K562 (cell line): ENCODE results near the gene SSH3. TPM values are rescaled to one million over a fixed set of nuclear protein-coding genes. Genes with fewer than 3 reads are reported as not detected.

ENCODE experiments used
- ATAC-seq: fragments of 200-7000 bp; cut with Tn5 transposase; 3 replicates; pipeline ENCODE4 v1.9.1; 2020; ENCODE audit warnings: moderate library complexity
- BruUV-seq: library from RNA; stranded (reverse); fragments of 400-500 nt; replicated peaks from 2 replicates; lab custom pipeline; 2021; lab: Mats Ljungman, UMichigan
- CTCF ChIA-PET: fragments of 300-600 bp; formaldehyde crosslinking; extraction: SDS; loops from one replicate; lab custom pipeline; 2021; ENCODE audit warnings: low intra/inter-chr PET ratio; lab: Yijun Ruan, JAX
- POLR2A ChIA-PET: fragments of 300-600, 350-650 bp; sonication (Branson Sonifier 250); formaldehyde crosslinking; extraction: SDS; loops from one replicate; lab custom pipeline; 2021; ENCODE audit warnings: antibody characterized with exemption, inconsistent platforms; lab: Yijun Ruan, JAX
- DNase-seq, 4 experiments: peaks; one replicate each; pipeline versions ENCODE4 v3.0.0 to v3.0.0-alpha.2; 2011 to 2018; ENCODE audit warnings: low spot score in 3 of 4, mixed read lengths in 3 of 4; ENCODE audit errors: extremely low read depth in 1 of 4
- FAIRE-seq: peaks from 2 replicates; lab custom pipeline; 2011; peaks lifted over from hg19 to GRCh38; lab: Jason Lieb, UNC
- H2AFZ ChIP-seq: 2 replicates; pipeline ENCODE4 v1.6.0; 2011; ENCODE audit warnings: low read depth, low read length, control low read depth, inconsistent platforms
- H3K27ac ChIP-seq: fragments of 200-600 bp; 3 replicates; pipeline ENCODE4 v1.8.0; 2011; ENCODE audit warnings: low read depth, mild to moderate bottlenecking, control low read depth, inconsistent platforms, low read length, moderate library complexity, mixed read lengths; ENCODE audit errors: extremely low read depth
- H3K27me3 ChIP-seq, 2 experiments: fragments of 300-600 bp in 1 of 2; 2 replicates in 1 of 2; 3 replicates in 1 of 2; pipeline versions ENCODE4 v1.6.0 to v1.8.0; 2011; ENCODE audit warnings: inconsistent platforms in 2 of 2, low read length in 2 of 2, mild to moderate bottlenecking in 1 of 2, mixed read lengths in 1 of 2, moderate library complexity in 1 of 2; ENCODE audit not compliant: control insufficient read depth in 2 of 2, insufficient read depth in 2 of 2
- H3K36me3 ChIP-seq: fragments of 300-600 bp; 3 replicates; pipeline ENCODE4 v1.8.0; 2011; ENCODE audit warnings: mild to moderate bottlenecking, low read length, inconsistent platforms; ENCODE audit not compliant: control insufficient read depth, insufficient read depth
- H3K4me1 ChIP-seq, 2 experiments: fragments of 200-600 bp in 1 of 2; replicated peaks in 1 of 2; 2 replicates in 1 of 2; 3 replicates in 1 of 2; pipeline versions ENCODE4 v1.5.1 to v1.8.0; 2011; ENCODE audit warnings: inconsistent platforms in 2 of 2, low read length in 2 of 2, mild to moderate bottlenecking in 1 of 2, mixed read lengths in 1 of 2, moderate library complexity in 1 of 2; ENCODE audit not compliant: control insufficient read depth in 2 of 2, insufficient read depth in 2 of 2
- H3K4me2 ChIP-seq: 2 replicates; pipeline ENCODE4 v1.6.1; 2011; ENCODE audit warnings: low read length, control low read depth, inconsistent platforms, mixed read lengths; ENCODE audit not compliant: insufficient read depth
- H3K4me3 ChIP-seq: fragments of 200-600 bp; sonication (generic), shearing (Covaris generic); 2 replicates; pipeline ENCODE4 v1.5.1; 2016; ENCODE audit warnings: control low read depth, inconsistent platforms
- H3K79me2 ChIP-seq: fragments of 200-600 bp; 3 replicates; pipeline ENCODE4 v1.8.0; 2011; ENCODE audit warnings: low read length, inconsistent platforms; ENCODE audit not compliant: control insufficient read depth, insufficient read depth
- H3K9ac ChIP-seq, 2 experiments: 2 replicates each; pipeline versions ENCODE4 v1.6.0 to v1.6.1; 2011; ENCODE audit warnings: low read depth in 2 of 2, low read length in 2 of 2, control low read depth in 1 of 2, inconsistent platforms in 1 of 2, mild to moderate bottlenecking in 1 of 2, mixed read lengths in 1 of 2; ENCODE audit not compliant: insufficient read depth in 1 of 2
- H3K9me1 ChIP-seq: one replicate; pipeline ENCODE4 v1.6.0; 2011; ENCODE audit warnings: inconsistent platforms, mild to moderate bottlenecking, low read length, moderate library complexity; ENCODE audit not compliant: control insufficient read depth, insufficient read depth
- H3K9me3 ChIP-seq: replicated peaks from 2 replicates; pipeline ENCODE4 v1.5.1; 2011; ENCODE audit warnings: low read depth, low read length, inconsistent platforms; ENCODE audit not compliant: control insufficient read depth, insufficient read depth
- H4K20me1 ChIP-seq: replicated peaks from 2 replicates; pipeline ENCODE4 v1.6.1; 2011; ENCODE audit warnings: low read length, inconsistent platforms, mixed read lengths; ENCODE audit not compliant: control insufficient read depth, insufficient read depth
- C11orf30 ChIP-seq: fragments of 450-650 bp; IDR thresholded peaks from 2 replicates; pipeline ENCODE4 v1.6.1; 2016; ENCODE audit warnings: low read depth, mild to moderate bottlenecking
- CBX1 ChIP-seq: sonication (generic); IDR thresholded peaks from 2 replicates; pipeline ENCODE4 v1.6.1; 2016; ENCODE audit warnings: antibody characterized with exemption, low read depth, mild to moderate bottlenecking
- CBX8 ChIP-seq: fragments of 200-600 bp; sonication (generic); IDR thresholded peaks from 2 replicates; pipeline ENCODE4 v1.6.1; 2012; ENCODE audit warnings: borderline replicate concordance, mixed run types, low read depth, mild to moderate bottlenecking, moderate library complexity, mixed read lengths, low read length, control low read depth, inconsistent platforms; ENCODE audit not compliant: poor library complexity, severe bottlenecking; ENCODE audit errors: extremely low read depth
- NFIX ChIP-seq: fragments of 250-450 bp; sonication (Bioruptor Pico); IDR thresholded peaks from 2 replicates; pipeline ENCODE4 v1.4.0; 2020; ENCODE audit warnings: low read depth, mild to moderate bottlenecking, moderate library complexity
- TCF7 ChIP-seq: sonication (generic); IDR thresholded peaks from 2 replicates; pipeline ENCODE4 v1.6.1; 2016; ENCODE audit warnings: antibody characterized with exemption, borderline replicate concordance
- WGBS: fragments of 100-300 bp; shearing (Covaris generic); methylation state at CpG from one replicate; pipeline ENCODE4 v1.1.6; 2016; ENCODE audit warnings: low coverage, mixed read lengths; ENCODE audit not compliant: insufficient coverage; ENCODE audit errors: missing lambda C conversion rate; 5-methylcytosine and 5-hydroxymethylcytosine counted together
- in situ Hi-C: fragments of 300-500 bp; cut with MboI; formaldehyde crosslinking; loops from 4 replicates; pipeline ENCODE4 v1.15.0; 2018; ENCODE audit warnings: inconsistent platforms, mixed read lengths
- intact Hi-C: fragments of 100-400 bp; cut with micrococcal nuclease; formaldehyde crosslinking; loops from 2 replicates; pipeline ENCODE4 v1.14.2; 2022
- polyA plus RNA-seq, 8 experiments: library from polyadenylated mRNA; depleted of rRNA in 4 of 8; stranded (reverse) in 5 of 8; unstranded in 3 of 8; fragments of >200 nt; fragmentation: Nextera tagmentation in 2 of 8; fragmentation: Illumina TruSeq in 1 of 8; extraction: Ambion mirVana in 2 of 8; extraction: Trizol in 1 of 8; gene quantifications; 2 replicates each; pipeline versions ENCODE4 v1.2.1 to v1.2.3, GENCODE V29; 2011 to 2014; ENCODE audit warnings: inconsistent platforms in 1 of 8, missing spikeins in 1 of 8
- total RNA-seq, 7 experiments: library from RNA; depleted of rRNA in 6 of 7; stranded (reverse); fragments of >200 nt in 6 of 7; fragmentation: Illumina TruSeq in 2 of 7; extraction: Trizol in 2 of 7; gene quantifications; 2 replicates each; pipeline versions ENCODE4 v1.2.1 to v1.2.3, GENCODE V29; 2011 to 2021; ENCODE audit warnings: low replicate concordance in 1 of 7
- TF ChIP-seq, protein P1 (sequence below), 2 experiments: fragments of 450-650 bp in 1 of 2; IDR thresholded peaks; 2 replicates each; pipeline ENCODE4 v1.6.1; 2011 to 2017; ENCODE audit warnings: low read depth in 2 of 2, antibody characterized with exemption in 1 of 2, borderline replicate concordance in 1 of 2, low read length in 1 of 2, mild to moderate bottlenecking in 1 of 2, mixed read lengths in 1 of 2; ENCODE audit not compliant: control insufficient read depth in 1 of 2
- TF ChIP-seq, protein P2 (sequence below): sonication (generic); formaldehyde crosslinking; IDR thresholded peaks from 2 replicates; pipeline ENCODE4 v1.8.1; 2023; ENCODE audit warnings: mild to moderate bottlenecking, missing genetic modification reagents, moderate library complexity

Gene SSH3
- total and polyA plus RNA-seq, 9 of the 15 experiments (the other 6 are each of a cell fraction or from before 2014, with no cell fraction given): 0.07 to 1.0 (median 0.24) TPM; not detected in 3

DNA sequence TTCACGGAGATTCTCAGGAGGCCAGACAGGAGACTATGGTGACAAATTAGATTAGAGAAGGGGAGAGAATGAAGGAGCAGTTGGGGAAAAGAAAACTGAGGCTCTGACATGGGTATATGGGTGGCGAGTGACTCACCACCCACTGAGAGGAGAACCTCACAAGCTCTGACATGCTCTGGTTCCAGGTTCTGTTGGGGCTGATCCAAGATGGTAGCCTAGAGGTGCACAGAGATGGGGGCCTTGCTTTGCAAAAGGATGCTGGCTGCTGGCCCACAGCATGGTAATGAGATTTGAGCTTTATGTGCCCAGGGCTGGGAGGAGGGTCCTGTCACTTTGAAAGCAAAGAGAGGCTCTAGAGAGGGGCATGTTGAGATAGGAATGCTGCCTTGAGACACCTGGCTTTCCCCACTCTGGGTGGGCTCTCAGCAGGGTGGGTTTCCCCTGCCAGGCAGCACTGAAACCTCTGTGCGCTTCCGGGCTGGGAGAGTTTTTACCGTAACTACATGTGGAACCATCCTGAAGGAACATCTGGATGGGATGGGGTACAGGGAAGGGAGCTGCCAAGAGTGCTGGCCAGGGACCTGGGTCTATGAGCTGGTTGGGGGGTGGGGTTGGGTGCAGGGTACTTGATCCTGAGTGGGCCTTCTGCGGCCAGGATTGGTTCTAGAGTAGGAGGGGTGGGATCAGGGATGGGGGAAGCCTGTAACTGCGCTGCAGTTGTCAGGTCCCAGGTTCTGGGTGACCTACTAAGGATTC is 38.3 kb upstream of the SSH3 start:
- intact Hi-C loops (loop anchor here (5.0 kb wide), 1 partner anchor 183 kb away; no protein-coding TSS in a partner anchor), in situ Hi-C loops (loop anchor here (5.0 kb wide), 1 partner anchor 117 kb away; no protein-coding TSS in a partner anchor)
- Histone ChIP-seq H3K9me1 (peaks cover 7% of the 10 kb centered on the region), H3K27me3 (no peaks in the 10 kb centered on the region), H3K79me2 (peaks cover 38% of the 10 kb centered on the region), H3K36me3 (peaks cover 28% of the 10 kb centered on the region; the same call in 2 of the 3 replicates), H3K9me3 (no peaks in the 10 kb centered on the region), H4K20me1 (peaks cover 10% of the 10 kb centered on the region; the same call in 1 of the 2 replicates), H2AFZ (no peak overlapping the region), H3K4me2 (no peak overlapping the region), H3K4me1 (peaks cover 46 to 67% of the 10 kb centered on the region in 2 experiments), H3K27ac (no peak overlapping the region), H3K4me3 (no peak overlapping the region), H3K9ac (peak overlapping the region in 1 of 2 experiments; percentile 17; a peak in 1 of 4 replicates)
- FAIRE-seq (no peak), DNase-seq (no peak), ATAC-seq (no peak)
- ChIA-PET CTCF (interaction anchor here (1.5 to 3.5 kb wide), 2 partner anchors 52 to 118 kb away, joined by 5 to 35 read pairs; no protein-coding TSS in a partner anchor), POLR2A (interaction anchor here (0.7 to 1.1 kb wide), 2 partner anchors 19 to 43 kb away, joined by 3 read pairs; no protein-coding TSS in a partner anchor)
- 77% methylated on average over 6 of the region's 7 CpGs for WGBS
- BruUV-seq: no TSS peak
- TF ChIP-seq, protein P1, sequence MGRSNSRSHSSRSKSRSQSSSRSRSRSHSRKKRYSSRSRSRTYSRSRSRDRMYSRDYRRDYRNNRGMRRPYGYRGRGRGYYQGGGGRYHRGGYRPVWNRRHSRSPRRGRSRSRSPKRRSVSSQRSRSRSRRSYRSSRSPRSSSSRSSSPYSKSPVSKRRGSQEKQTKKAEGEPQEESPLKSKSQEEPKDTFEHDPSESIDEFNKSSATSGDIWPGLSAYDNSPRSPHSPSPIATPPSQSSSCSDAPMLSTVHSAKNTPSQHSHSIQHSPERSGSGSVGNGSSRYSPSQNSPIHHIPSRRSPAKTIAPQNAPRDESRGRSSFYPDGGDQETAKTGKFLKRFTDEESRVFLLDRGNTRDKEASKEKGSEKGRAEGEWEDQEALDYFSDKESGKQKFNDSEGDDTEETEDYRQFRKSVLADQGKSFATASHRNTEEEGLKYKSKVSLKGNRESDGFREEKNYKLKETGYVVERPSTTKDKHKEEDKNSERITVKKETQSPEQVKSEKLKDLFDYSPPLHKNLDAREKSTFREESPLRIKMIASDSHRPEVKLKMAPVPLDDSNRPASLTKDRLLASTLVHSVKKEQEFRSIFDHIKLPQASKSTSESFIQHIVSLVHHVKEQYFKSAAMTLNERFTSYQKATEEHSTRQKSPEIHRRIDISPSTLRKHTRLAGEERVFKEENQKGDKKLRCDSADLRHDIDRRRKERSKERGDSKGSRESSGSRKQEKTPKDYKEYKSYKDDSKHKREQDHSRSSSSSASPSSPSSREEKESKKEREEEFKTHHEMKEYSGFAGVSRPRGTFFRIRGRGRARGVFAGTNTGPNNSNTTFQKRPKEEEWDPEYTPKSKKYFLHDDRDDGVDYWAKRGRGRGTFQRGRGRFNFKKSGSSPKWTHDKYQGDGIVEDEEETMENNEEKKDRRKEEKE (IDR thresholded peaks at IDR 0.05; ENCODE audit: borderline replicate concordance in 1 of 2, control insufficient read depth in 1 of 2, low read depth in 2 of 2, low read length in 1 of 2): no peak
- TF ChIP-seq NFIX (CRISPR knock-in tag): no peak
- TF ChIP-seq, protein P2, sequence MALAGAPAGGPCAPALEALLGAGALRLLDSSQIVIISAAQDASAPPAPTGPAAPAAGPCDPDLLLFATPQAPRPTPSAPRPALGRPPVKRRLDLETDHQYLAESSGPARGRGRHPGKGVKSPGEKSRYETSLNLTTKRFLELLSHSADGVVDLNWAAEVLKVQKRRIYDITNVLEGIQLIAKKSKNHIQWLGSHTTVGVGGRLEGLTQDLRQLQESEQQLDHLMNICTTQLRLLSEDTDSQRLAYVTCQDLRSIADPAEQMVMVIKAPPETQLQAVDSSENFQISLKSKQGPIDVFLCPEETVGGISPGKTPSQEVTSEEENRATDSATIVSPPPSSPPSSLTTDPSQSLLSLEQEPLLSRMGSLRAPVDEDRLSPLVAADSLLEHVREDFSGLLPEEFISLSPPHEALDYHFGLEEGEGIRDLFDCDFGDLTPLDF (CRISPR knock-in tag): no peak
- no peak for TF ChIP-seq CBX1
- no peak for TF ChIP-seq C11orf30
- no peak for TF ChIP-seq CBX8
- no peak for TF ChIP-seq TCF7
